CD14-positive monocyte (primary cell): ENCODE results near the gene C22orf23. TPM values are rescaled to one million over a fixed set of nuclear protein-coding genes. Genes with fewer than 3 reads are reported as not detected.
A peak's percentile ranks its signal among the peaks of the same experiment; 100 is the strongest.

Experiments
- DNase-seq, 3 donors: peaks; one replicate each; pipeline ENCODE4 v3.0.0-alpha.2; 2011 to 2022
- H2AFZ ChIP-seq: 2 replicates; pipeline ENCODE4 v1.6.0; 2012; ENCODE audit warnings: mild to moderate bottlenecking, low read depth, low read length, inconsistent platforms; ENCODE audit not compliant: insufficient read depth, poor library complexity, severe bottlenecking
- H3K27ac ChIP-seq, 2 donors: 1 replicate in 1 of 2; 2 replicates in 1 of 2; pipeline ENCODE4 v1.5.1; 2012 to 2013; ENCODE audit warnings: low read length in 2 of 2, control low read depth in 1 of 2, inconsistent platforms in 1 of 2, low read depth in 1 of 2, mild to moderate bottlenecking in 1 of 2
- H3K27me3 ChIP-seq, 2 donors: one replicate each; pipeline versions ENCODE4 v1.6.0 to v1.6.1; 2011 to 2013; ENCODE audit warnings: low read length in 2 of 2; ENCODE audit not compliant: control insufficient read depth in 2 of 2, insufficient read depth in 2 of 2
- H3K36me3 ChIP-seq, 2 donors: replicated peaks in 1 of 2; 1 replicate in 1 of 2; 2 replicates in 1 of 2; pipeline versions ENCODE4 v1.5.1 to v1.6.1; 2012 to 2013; ENCODE audit warnings: low read length in 2 of 2, control low read depth in 1 of 2, inconsistent platforms in 1 of 2, mild to moderate bottlenecking in 1 of 2; ENCODE audit not compliant: insufficient read depth in 2 of 2, control insufficient read depth in 1 of 2
- H3K4me1 ChIP-seq, 2 donors: 1 replicate in 1 of 2; 2 replicates in 1 of 2; pipeline versions ENCODE4 v1.5.1 to v1.6.1; 2012 to 2013; ENCODE audit warnings: low read length in 2 of 2, control low read depth in 1 of 2, inconsistent platforms in 1 of 2, mild to moderate bottlenecking in 1 of 2, moderate library complexity in 1 of 2; ENCODE audit not compliant: insufficient read depth in 2 of 2, control insufficient read depth in 1 of 2
- H3K4me2 ChIP-seq: replicated peaks from 2 replicates; pipeline ENCODE3; 2012; ENCODE audit warnings: low read length, moderate library complexity, mild to moderate bottlenecking; ENCODE audit not compliant: poor library complexity, severe bottlenecking; ENCODE audit errors: extremely low read depth
- H3K4me3 ChIP-seq, 3 experiments: fragments of 200-600 bp in 1 of 3; sonication (generic) in 1 of 3; replicated peaks in 1 of 3; 1 replicate in 2 of 3; 2 replicates in 1 of 3; pipeline ENCODE4 v1.5.1; 2011 to 2013; ENCODE audit warnings: low read length in 3 of 3, mild to moderate bottlenecking in 3 of 3, control low read depth in 2 of 3, low read depth in 2 of 3, inconsistent platforms in 1 of 3, moderate library complexity in 1 of 3
- H3K79me2 ChIP-seq: 2 replicates; pipeline ENCODE4 v1.6.0; 2012; ENCODE audit warnings: mild to moderate bottlenecking, control low read depth, inconsistent platforms, low read length, moderate library complexity; ENCODE audit not compliant: insufficient read depth
- H3K9ac ChIP-seq: 2 replicates; pipeline ENCODE4 v1.6.0; 2017; ENCODE audit warnings: low read length, mild to moderate bottlenecking; ENCODE audit not compliant: insufficient read depth, poor library complexity, severe bottlenecking
- H3K9me3 ChIP-seq, 2 donors: replicated peaks in 1 of 2; 1 replicate in 1 of 2; 2 replicates in 1 of 2; pipeline versions ENCODE4 v1.5.1 to v1.6.1; 2012 to 2013; ENCODE audit warnings: low read length in 2 of 2, control low read depth in 1 of 2; ENCODE audit not compliant: control insufficient read depth in 1 of 2, insufficient read depth in 1 of 2
- H4K20me1 ChIP-seq: 2 replicates; pipeline ENCODE4 v1.6.0; 2012; ENCODE audit warnings: mild to moderate bottlenecking, low read length, control low read depth, moderate library complexity; ENCODE audit not compliant: insufficient read depth
- H3K27ac Mint-ChIP-seq, 7 donors: one replicate each; pipeline ENCODE4 v1.8.0; 2020; ENCODE audit warnings: mild to moderate bottlenecking in 7 of 7, mixed read lengths in 7 of 7, moderate library complexity in 6 of 7, inconsistent platforms in 2 of 7
- H3K27me3 Mint-ChIP-seq, 3 donors: one replicate each; pipeline ENCODE4 v1.8.0; 2021 to 2022; ENCODE audit warnings: low read depth in 3 of 3, mild to moderate bottlenecking in 3 of 3, mixed read lengths in 3 of 3, moderate library complexity in 3 of 3, inconsistent platforms in 1 of 3
- H3K36me3 Mint-ChIP-seq, 2 donors: one replicate each; pipeline ENCODE4 v1.8.0; 2020; ENCODE audit warnings: mixed read lengths in 2 of 2, inconsistent platforms in 1 of 2, mild to moderate bottlenecking in 1 of 2
- H3K4me1 Mint-ChIP-seq: one replicate; pipeline ENCODE4 v1.8.0; 2020; ENCODE audit warnings: mild to moderate bottlenecking, mixed read lengths
- H3K4me3 Mint-ChIP-seq, 2 donors: one replicate each; pipeline ENCODE4 v1.8.0; 2020; ENCODE audit warnings: mild to moderate bottlenecking in 2 of 2, mixed read lengths in 2 of 2, moderate library complexity in 1 of 2
- H3K9me3 Mint-ChIP-seq, 7 donors: one replicate each; pipeline ENCODE4 v1.8.0; 2020 to 2022; ENCODE audit warnings: mixed read lengths in 7 of 7, mild to moderate bottlenecking in 6 of 7, moderate library complexity in 6 of 7, inconsistent platforms in 2 of 7
- WGBS: methylation state at CpG from one replicate; pipeline ENCODE4 v1.1.5; 2013; ENCODE audit warnings: missing lambda C conversion rate; ENCODE audit not compliant: insufficient coverage; 5-methylcytosine and 5-hydroxymethylcytosine counted together
- intact Hi-C, 2 donors: fragments of 100-400 bp; cut with micrococcal nuclease; formaldehyde crosslinking; loops; one replicate each; pipeline versions ENCODE4 v1.15.0 to v1.15.1; 2023
- polyA plus RNA-seq, 3 donors: library from polyadenylated mRNA; depleted of rRNA in 1 of 3; unstranded in 2 of 3; stranded (reverse) in 1 of 3; fragments of 300-500 nt in 2 of 3; fragments of >200 nt in 1 of 3; fragmentation: Illumina TruSeq in 2 of 3; gene quantifications; 1 replicate in 2 of 3; 2 replicates in 1 of 3; pipeline ENCODE4 v1.2.3, GENCODE V29; 2012 to 2021
- TF ChIP-seq, protein P1 (sequence below): fragments of 200-600 bp; IDR thresholded peaks from one replicate; pipeline ENCODE4 v1.8.0; 2022; ENCODE audit warnings: antibody characterized with exemption, mild to moderate bottlenecking

Gene C22orf23
- polyA plus RNA-seq, 3 donors, result not detected

DNA sequence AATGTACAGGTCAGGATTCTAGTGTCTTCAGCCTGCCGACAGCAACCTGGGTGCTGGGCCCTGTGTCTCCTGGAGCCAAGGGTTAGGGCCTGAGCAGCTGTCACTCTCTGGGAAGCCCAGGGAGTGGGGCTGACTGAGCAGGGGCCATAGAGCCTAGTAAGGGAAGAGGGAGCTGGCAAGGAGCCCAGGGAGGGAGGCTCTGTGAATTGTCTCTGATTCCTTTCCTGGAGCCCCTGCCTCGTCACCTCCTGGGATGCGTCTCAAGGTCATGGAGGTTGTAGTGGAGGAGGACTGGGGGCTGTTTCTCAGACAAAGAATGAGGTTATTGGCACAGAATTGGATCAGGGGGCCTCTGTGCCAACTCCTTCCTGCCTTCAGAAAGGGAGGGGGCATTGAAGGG is 19.1 kb upstream of the C22orf23 start:
- no peak for DNase-seq
- Histone ChIP-seq H3K4me2 (no peak overlapping the region), H4K20me1 (no peaks in the 10 kb centered on the region), H3K27me3 (no peaks in the 10 kb centered on the region), H3K9me3 (no peaks in the 10 kb centered on the region), H3K9ac (no peak overlapping the region), H3K27ac (no peak overlapping the region), H3K4me3 (no peak overlapping the region), H3K36me3 (peaks cover 13 to 22% of the 10 kb centered on the region in 2 donors), H3K4me1 (no peaks in the 10 kb centered on the region), H2AFZ (no peak overlapping the region), H3K79me2 (no peaks in the 10 kb centered on the region)
- Mint-ChIP-seq H3K27me3 (peaks cover 0 to 4% (median 0%) of the 10 kb centered on the region in 3 donors), H3K4me3 (no peak overlapping the region), H3K4me1 (no peaks in the 10 kb centered on the region), H3K9me3 (peaks cover 0 to 2% (median 0%) of the 10 kb centered on the region in 7 donors), H3K36me3 (peaks cover 28 to 37% of the 10 kb centered on the region in 2 donors), H3K27ac (peak overlapping the region in 1 of 7 donors; percentile 1)
- intact Hi-C loops, result no loop called here
- TF ChIP-seq, protein P1, sequence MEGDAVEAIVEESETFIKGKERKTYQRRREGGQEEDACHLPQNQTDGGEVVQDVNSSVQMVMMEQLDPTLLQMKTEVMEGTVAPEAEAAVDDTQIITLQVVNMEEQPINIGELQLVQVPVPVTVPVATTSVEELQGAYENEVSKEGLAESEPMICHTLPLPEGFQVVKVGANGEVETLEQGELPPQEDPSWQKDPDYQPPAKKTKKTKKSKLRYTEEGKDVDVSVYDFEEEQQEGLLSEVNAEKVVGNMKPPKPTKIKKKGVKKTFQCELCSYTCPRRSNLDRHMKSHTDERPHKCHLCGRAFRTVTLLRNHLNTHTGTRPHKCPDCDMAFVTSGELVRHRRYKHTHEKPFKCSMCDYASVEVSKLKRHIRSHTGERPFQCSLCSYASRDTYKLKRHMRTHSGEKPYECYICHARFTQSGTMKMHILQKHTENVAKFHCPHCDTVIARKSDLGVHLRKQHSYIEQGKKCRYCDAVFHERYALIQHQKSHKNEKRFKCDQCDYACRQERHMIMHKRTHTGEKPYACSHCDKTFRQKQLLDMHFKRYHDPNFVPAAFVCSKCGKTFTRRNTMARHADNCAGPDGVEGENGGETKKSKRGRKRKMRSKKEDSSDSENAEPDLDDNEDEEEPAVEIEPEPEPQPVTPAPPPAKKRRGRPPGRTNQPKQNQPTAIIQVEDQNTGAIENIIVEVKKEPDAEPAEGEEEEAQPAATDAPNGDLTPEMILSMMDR, result no peak
- 100% methylated on average over 1 of the region's 3 CpGs for WGBS

DNA sequence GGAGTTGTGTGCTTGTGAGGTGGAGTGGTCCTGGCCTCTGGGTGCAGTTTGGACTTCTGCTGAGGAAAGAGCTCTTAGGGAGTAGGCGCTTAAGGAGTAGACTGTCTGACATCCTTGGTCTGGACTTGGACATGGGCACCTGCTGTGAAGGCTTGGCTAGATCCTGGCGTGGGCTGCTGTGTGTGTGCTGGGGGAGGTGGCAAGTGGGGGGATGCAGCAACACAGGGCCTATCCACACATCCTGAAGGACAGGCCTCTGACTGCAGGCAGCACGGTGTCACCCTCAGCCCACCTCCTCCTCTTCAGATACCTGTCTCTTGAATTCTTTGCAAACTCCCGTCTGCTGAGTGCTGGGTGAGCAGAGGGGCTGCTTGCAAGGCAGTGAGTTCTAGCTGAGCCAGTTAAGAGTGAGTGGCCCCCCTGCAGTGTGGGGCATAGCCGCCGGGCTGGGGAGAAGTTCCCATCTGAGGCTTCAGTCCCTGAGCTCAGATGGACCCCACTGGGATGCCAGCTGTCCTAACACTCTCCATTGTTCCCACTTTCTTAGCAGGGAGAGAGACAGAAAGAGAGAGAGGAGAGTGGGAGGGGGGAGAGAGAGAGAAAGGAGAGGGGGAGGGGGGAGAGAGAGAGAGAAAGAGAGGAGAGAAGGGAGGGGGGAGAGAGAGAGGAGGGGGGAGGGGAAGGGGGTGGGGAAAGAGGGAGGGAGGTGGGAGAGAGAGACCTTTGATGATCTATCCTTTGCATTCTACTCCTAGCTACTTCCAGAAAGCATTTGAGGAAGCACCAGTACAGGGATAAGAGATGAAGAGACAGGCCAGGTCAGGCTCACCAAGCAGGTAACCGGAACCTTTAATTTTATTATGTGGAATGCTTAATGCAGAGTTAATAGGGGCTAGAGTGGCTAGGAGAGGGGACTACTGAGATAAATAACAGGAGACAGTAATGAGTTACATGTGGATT is 18.4 kb upstream of the C22orf23 start:
- H2AFZ ChIP-seq, result no peak overlapping the region
- H3K36me3 ChIP-seq, result peaks cover 21 to 29% of the 10 kb centered on the region in 2 donors
- TF ChIP-seq, protein P1, result no peak
- H3K79me2 ChIP-seq, result no peaks in the 10 kb centered on the region
- no peak overlapping the region for H3K9ac ChIP-seq
- no peak overlapping the region for H3K4me2 ChIP-seq
- H3K27ac ChIP-seq, result no peak overlapping the region
- no peaks in the 10 kb centered on the region for H3K27me3 ChIP-seq
- H3K9me3 Mint-ChIP-seq, result peaks cover 0 to 2% (median 0%) of the 10 kb centered on the region in 7 donors
- H3K4me1 Mint-ChIP-seq, result no peaks in the 10 kb centered on the region
- DNase-seq, result no peak
- no peak overlapping the region for H3K27ac Mint-ChIP-seq
- no peaks in the 10 kb centered on the region for H4K20me1 ChIP-seq
- no peaks in the 10 kb centered on the region for H3K9me3 ChIP-seq
- no peak overlapping the region for H3K4me3 ChIP-seq
- H3K4me1 ChIP-seq, result no peaks in the 10 kb centered on the region
- H3K36me3 Mint-ChIP-seq, result peaks cover 35 to 40% of the 10 kb centered on the region in 2 donors
- no peak overlapping the region for H3K4me3 Mint-ChIP-seq
- H3K27me3 Mint-ChIP-seq, result peaks cover 0 to 4% (median 0%) of the 10 kb centered on the region in 3 donors
- intact Hi-C loops, result no loop called here
- 100% methylated on average over 3 of the region's 7 CpGs for WGBS
